HL-60 (cell line): ENCODE data around the gene EVI5.
A peak's percentile ranks its signal among the peaks of the same experiment; 100 is the strongest.

Source experiments
- DNase-seq, 2 experiments: peaks; one replicate each; pipeline ENCODE4 v3.0.0-alpha.2; 2010 to 2020; ENCODE audit warnings: low read depth in 1 of 2, low spot score in 1 of 2
- H3K27ac ChIP-seq: fragments of 250-450 bp; sonication (Bioruptor Pico); replicated peaks from 2 replicates; pipeline ENCODE4 v1.5.1; 2020; ENCODE audit warnings: mild to moderate bottlenecking, moderate library complexity
- H3K27me3 ChIP-seq: fragments of 250-450 bp; sonication (Bioruptor Pico); 2 replicates; pipeline ENCODE4 v1.5.1; 2021; ENCODE audit warnings: mild to moderate bottlenecking, moderate library complexity; ENCODE audit not compliant: insufficient read depth, poor library complexity, severe bottlenecking
- H3K4me3 ChIP-seq: replicated peaks from 2 replicates; pipeline ENCODE4 v1.5.1; 2011; ENCODE audit warnings: mild to moderate bottlenecking, control low read depth, low read length; ENCODE audit not compliant: insufficient read depth
- GABPA ChIP-seq: IDR thresholded peaks from 2 replicates; pipeline ENCODE4 v1.6.1; 2012; ENCODE audit warnings: low read depth
- POLR2AphosphoS5 ChIP-seq: IDR thresholded peaks from 2 replicates; pipeline ENCODE4 v1.6.1; 2012; ENCODE audit warnings: low read depth
- SPI1 ChIP-seq: IDR thresholded peaks from 2 replicates; pipeline ENCODE4 v1.6.1; 2012; ENCODE audit warnings: low read depth, mild to moderate bottlenecking, borderline replicate concordance
- TF ChIP-seq, protein P1 (sequence below): IDR thresholded peaks from one replicate; pipeline ENCODE4 v1.5.1; 2011; ENCODE audit warnings: low read length, control low read depth, inconsistent platforms; ENCODE audit not compliant: insufficient read depth
- TF ChIP-seq, protein P2 (sequence below): IDR thresholded peaks from 2 replicates; pipeline ENCODE4 v1.6.1; 2012; ENCODE audit warnings: low read depth; ENCODE audit not compliant: insufficient replicate concordance

The EVI5 gene

DNA sequence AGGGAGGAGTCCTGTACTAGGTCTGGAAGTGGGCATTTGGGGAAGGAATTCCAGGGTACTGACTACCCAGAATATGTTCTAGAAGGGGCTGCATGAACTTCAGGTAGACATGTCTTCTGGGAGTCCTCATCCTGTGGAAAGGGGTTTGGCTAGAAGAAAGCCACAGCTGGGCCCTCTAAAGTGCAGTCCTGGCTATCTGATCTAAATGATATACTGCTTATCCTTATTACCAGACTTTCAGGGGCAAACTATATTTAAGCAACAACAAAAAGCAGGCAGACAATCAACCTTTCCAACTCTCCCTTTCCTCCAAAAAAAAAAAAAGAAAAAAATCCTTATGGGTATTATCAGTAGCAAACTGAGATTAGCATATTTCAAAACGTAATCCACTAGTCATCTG lies 268.3 kb downstream of the EVI5 start:
- H3K4me3 ChIP-seq, result no peak overlapping the region
- H3K27ac ChIP-seq, result peak overlapping the region; percentile 62
- no peaks in the 10 kb centered on the region for H3K27me3 ChIP-seq
- TF ChIP-seq, protein P1, sequence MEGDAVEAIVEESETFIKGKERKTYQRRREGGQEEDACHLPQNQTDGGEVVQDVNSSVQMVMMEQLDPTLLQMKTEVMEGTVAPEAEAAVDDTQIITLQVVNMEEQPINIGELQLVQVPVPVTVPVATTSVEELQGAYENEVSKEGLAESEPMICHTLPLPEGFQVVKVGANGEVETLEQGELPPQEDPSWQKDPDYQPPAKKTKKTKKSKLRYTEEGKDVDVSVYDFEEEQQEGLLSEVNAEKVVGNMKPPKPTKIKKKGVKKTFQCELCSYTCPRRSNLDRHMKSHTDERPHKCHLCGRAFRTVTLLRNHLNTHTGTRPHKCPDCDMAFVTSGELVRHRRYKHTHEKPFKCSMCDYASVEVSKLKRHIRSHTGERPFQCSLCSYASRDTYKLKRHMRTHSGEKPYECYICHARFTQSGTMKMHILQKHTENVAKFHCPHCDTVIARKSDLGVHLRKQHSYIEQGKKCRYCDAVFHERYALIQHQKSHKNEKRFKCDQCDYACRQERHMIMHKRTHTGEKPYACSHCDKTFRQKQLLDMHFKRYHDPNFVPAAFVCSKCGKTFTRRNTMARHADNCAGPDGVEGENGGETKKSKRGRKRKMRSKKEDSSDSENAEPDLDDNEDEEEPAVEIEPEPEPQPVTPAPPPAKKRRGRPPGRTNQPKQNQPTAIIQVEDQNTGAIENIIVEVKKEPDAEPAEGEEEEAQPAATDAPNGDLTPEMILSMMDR, result no peak
- TF ChIP-seq SPI1 (no peak), GABPA (no peak), POLR2AphosphoS5 (no peak)
- no peak for DNase-seq

DNA sequence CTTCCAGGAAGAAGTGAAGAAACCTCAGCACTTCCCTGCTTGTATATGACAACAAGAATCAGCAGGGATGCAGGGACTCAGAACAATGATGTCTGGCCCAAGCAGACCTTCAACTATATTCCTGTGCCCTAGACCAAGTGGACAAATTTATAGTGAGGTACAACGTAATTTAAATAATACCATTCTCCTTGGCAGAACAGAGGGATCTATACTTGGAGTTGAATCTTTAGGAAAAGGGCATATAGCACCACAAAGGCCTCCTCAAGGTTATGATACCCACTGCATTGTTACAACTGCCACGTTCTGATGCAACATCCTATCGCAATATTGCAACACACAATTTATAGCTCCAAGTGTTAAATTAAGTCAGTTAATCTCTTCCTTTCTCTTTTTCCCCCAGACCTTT lies 269.1 kb downstream of the EVI5 start:
- H3K27me3 ChIP-seq, result no peaks in the 10 kb centered on the region
- H3K4me3 ChIP-seq, result no peak overlapping the region
- peak; percentile 62 to 78 for DNase-seq
- TF ChIP-seq SPI1, result no peak
- 0 out of 2 replicates have a peak, but pooled peaks have one; percentile 3 for TF ChIP-seq GABPA
- H3K27ac ChIP-seq, result peak overlapping the region; percentile 62

DNA sequence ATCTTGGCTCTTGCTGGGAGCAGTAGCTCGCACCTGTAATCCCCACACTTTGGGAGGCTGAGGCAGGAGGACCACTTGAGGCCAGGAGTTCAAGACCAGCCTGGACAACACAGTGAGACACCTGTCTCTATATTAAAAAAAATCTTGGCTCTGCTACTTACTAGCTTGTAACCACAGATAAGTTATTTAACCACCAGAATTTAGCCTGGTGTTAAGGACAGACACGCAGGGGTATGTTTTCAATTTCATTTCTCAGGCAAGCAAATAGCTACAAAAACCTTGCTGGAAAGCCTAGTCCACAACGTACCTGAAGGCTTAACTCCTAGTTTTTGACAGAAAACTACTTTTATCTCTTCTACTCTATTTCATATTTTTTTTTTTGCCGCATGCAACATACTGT lies 273.4 kb downstream of the EVI5 start:
- Histone ChIP-seq H3K27ac (no peak overlapping the region), H3K27me3 (no peaks in the 10 kb centered on the region), H3K4me3 (no peak overlapping the region)
- TF ChIP-seq, protein P1, result no peak
- no peak for TF ChIP-seq GABPA
- no peak for TF ChIP-seq SPI1
- TF ChIP-seq, protein P2, sequence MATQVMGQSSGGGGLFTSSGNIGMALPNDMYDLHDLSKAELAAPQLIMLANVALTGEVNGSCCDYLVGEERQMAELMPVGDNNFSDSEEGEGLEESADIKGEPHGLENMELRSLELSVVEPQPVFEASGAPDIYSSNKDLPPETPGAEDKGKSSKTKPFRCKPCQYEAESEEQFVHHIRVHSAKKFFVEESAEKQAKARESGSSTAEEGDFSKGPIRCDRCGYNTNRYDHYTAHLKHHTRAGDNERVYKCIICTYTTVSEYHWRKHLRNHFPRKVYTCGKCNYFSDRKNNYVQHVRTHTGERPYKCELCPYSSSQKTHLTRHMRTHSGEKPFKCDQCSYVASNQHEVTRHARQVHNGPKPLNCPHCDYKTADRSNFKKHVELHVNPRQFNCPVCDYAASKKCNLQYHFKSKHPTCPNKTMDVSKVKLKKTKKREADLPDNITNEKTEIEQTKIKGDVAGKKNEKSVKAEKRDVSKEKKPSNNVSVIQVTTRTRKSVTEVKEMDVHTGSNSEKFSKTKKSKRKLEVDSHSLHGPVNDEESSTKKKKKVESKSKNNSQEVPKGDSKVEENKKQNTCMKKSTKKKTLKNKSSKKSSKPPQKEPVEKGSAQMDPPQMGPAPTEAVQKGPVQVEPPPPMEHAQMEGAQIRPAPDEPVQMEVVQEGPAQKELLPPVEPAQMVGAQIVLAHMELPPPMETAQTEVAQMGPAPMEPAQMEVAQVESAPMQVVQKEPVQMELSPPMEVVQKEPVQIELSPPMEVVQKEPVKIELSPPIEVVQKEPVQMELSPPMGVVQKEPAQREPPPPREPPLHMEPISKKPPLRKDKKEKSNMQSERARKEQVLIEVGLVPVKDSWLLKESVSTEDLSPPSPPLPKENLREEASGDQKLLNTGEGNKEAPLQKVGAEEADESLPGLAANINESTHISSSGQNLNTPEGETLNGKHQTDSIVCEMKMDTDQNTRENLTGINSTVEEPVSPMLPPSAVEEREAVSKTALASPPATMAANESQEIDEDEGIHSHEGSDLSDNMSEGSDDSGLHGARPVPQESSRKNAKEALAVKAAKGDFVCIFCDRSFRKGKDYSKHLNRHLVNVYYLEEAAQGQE, result no peak
- TF ChIP-seq POLR2AphosphoS5, result no peak
- no peak for DNase-seq

DNA sequence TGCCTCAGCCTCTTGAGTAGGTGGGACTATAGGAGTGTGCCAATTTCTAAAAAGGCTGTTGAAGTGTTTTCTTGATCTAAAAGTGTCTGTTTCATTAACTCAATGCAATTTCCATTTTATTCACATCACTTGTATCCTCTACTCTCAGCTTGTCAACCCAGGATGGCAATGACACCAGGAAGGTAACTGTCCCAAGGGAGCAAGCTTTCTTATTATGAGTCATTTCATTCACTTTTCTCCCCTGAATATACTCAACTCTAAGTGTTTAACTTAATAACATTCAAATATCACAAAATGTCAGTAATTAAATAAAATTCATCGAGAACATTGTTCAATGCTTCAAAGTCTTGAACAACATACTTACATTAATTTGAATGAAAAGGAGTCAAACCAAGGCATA lies 275.3 kb downstream of the EVI5 start:
- H3K27me3 ChIP-seq, result no peaks in the 10 kb centered on the region
- no peak overlapping the region for H3K27ac ChIP-seq
- no peak overlapping the region for H3K4me3 ChIP-seq
- no peak for DNase-seq
- TF ChIP-seq GABPA, result no peak
- TF ChIP-seq SPI1, result no peak
- TF ChIP-seq, protein P1, result no peak
- TF ChIP-seq POLR2AphosphoS5, result no peak
- TF ChIP-seq, protein P2, result no peak
